Activated T-cell treated with anti-CD3 and anti-CD28 coated beads for 4 hours (primary cell): ENCODE data around the gene NUDT15.
"Not testable (repeated sequence)": the region's sequence is repeated elsewhere in the genome, so short reads cannot be mapped to it uniquely, and the experiment has no call there.

Experiments used
- DNase-seq: peaks from one replicate; pipeline ENCODE4 v3.0.0-alpha.2; 2020

The NUDT15 gene

GRCh38 chr13:48043789-48044503, 6.4 kb downstream of the NUDT15 start:
- DNase-seq: no peak

GRCh38 chr13:48050550-48050949, 13.0 kb downstream of the NUDT15 start:
- DNase-seq: no peak

GRCh38 chr13:48054601-48055000, 17.1 kb downstream of the NUDT15 start:
- DNase-seq: no peak

- DNase-seq: no peak
Observed at GRCh38 chr13:48055712-48056111, 18.2 kb downstream of the NUDT15 start.

GRCh38 chr13:48058536-48058935, 21.0 kb downstream of the NUDT15 start:
- not testable (repeated sequence) for DNase-seq

DNA sequence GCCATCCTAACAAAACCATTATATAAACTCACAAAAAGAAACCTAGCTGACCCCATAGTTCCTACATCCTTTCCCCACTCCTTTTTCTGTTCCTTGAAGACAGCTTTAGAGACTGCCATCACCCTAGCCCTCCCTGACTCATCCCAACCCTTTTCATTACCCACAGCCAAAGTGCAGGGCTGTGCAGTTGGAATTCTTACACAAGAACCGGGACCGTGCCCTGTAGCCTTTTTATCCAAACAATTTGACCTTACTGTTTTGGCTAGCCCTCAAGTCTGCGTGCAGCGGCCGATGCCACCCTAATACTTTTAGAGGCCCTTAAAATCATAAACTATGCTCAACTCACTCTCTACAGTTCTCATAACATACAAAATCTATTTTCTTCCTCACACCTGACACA, 22.4 kb downstream of the NUDT15 start:
- DNase-seq: not testable (repeated sequence)

DNA sequence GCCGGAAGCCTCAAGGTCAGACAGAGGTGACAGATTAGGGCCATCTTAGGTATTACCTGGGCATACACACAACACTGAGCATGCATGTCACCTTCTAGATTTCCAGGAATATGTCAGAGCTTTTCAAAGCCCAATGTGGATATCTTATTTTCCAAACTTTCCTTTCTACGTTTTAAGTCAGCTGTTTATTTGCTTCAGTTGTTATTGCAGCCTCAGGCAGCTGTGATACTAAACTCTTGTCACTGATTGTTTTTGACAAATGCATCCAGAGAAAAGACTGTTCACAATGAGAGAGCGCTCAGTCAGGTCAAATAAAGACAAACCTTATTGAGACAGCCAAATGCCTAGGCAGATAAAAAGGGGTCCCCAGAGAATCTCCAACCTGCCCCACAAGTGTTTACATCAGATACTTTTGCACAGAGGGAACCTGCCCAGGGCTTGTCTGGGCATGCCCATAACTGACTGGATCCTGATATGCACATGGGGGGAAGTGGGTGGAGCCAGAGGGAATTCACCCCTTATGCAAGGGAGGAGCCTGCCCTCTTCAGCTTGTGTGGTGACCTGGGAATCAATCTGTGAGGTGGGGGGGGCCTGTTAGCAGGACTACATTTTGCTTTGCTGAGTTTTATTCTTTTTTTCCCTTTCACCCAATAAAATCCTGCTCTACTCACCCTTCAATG, 28.9 kb downstream of the NUDT15 start:
- no peak for DNase-seq

DNA sequence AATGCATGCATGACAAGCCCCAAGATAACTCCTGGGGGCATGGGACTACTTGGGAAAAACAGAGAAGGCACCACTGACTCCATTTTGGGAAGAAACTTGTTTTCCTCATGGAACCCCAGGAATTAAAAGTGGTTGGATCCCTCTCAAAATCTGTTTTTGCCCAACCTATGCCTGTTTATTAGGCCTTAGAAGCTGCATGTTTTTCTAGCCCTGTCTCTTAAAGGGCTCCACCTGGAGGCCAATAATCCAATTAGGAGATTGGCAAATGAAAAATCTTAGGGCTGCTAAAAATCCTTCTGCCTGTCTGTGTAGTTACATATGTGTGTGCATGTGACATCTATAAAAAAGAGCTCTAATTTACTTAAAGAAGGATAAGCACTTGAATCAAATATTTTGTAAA, 30.5 kb downstream of the NUDT15 start:
- DNase-seq: no peak

DNA sequence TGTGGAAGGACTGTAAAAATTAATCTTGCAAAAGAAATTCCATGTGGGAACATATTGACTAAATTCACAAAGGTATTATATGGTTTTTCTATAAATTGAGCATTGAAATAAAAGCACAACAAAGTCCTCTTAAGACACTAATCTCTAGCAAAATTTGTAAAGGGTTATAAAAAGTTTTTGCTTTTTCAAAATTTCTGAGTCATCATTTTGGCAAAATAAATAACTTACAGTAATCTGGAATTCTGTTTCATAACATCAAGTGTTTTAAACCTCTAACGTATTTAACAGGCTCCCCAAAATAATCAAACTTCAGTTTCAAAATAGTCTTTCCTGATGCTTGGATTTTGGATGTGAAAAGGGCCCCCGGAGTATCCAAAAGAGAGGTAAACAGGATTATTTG, 31.4 kb downstream of the NUDT15 start:
- DNase-seq: no peak

- DNase-seq: no peak
Observed at GRCh38 chr13:48069573-48069972, 32.0 kb downstream of the NUDT15 start.

GRCh38 chr13:48070942-48071341, 33.4 kb downstream of the NUDT15 start:
- no peak for DNase-seq

DNA sequence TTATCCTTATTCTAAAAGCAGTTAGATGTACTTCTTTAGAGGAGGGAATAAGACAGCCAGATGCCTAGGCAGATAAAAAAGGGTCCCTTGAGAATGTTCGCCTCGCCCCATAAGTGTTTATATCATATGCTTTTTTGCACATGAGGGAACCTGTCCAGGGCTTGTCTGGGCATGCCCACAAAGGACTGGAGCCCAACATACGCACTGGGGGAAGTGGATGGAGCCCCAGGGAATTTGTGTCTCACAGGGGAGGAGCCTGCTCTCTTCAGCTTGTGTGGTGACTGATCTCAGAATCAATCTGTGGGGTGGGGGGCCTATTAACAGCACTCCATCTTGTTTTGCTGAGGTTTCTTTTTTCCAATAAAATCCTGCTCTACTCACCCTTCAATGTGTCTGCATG, 34.8 kb downstream of the NUDT15 start:
- no peak for DNase-seq

DNA sequence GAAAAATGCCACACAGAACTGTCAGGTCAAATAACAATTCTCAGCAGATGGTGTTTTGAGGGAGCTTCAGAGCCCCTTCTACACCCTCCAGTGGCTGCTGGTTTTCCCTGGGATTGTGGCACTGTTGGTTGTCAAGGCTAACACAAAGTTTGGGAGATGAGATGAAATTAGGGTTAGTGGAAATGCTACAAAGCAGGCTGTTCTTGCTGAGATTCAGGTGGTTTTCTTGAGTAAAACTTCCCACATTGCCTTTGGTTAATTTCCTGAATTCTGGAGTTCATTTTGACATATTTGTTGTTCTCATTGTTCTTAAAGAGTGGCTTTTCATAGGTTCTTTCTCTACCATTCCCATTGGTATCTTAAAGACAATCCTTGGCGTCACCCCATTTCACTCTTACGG, 35.3 kb downstream of the NUDT15 start:
- DNase-seq: no peak

DNA sequence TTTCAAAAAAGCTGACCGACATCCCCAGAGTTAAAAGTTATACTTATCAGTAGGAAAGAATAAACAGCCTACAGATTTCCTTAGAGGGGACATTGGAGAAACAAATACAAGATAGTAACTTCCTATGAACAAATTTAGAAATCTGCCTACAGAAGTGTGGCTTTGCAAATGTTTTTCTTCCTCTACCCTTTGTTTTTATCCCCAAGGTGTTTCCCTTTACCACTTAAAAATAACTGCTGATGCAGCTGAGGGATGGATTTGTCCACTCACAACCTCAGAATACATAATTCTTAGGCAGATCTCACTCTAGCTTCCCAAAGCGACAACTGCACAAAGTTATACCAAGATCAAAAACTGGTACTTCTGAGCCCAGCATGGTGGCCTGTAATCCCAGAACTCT, 36.5 kb downstream of the NUDT15 start:
- DNase-seq: no peak

- no peak for DNase-seq
Observed at GRCh38 chr13:48078251-48078656, 40.7 kb downstream of the NUDT15 start.

- no peak for DNase-seq
Observed at GRCh38 chr13:48081739-48082138, 44.2 kb downstream of the NUDT15 start.

- DNase-seq: no peak
Observed at GRCh38 chr13:48086272-48086671, 48.7 kb downstream of the NUDT15 start.

DNA sequence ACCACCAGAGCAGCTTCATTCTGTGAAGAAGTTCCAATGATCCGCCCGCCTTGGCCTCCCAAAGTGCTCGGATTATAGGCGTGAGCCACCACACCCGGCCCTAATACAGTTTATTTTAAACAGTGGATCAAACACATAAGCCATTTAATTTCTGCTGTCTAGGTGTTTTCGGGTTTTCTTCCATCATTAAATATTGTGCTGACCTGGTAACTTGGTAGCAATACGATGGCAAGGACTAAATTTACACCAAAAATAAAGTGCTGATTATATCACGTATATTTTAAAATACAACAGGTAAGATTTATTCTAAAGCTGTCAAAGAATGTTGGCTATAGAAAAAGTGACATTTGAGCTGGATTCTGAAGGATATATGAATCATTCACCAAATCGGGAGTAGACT, 56.1 kb downstream of the NUDT15 start:
- no peak for DNase-seq

GRCh38 chr13:48094404-48094780, 56.9 kb downstream of the NUDT15 start:
- DNase-seq: no peak

DNA sequence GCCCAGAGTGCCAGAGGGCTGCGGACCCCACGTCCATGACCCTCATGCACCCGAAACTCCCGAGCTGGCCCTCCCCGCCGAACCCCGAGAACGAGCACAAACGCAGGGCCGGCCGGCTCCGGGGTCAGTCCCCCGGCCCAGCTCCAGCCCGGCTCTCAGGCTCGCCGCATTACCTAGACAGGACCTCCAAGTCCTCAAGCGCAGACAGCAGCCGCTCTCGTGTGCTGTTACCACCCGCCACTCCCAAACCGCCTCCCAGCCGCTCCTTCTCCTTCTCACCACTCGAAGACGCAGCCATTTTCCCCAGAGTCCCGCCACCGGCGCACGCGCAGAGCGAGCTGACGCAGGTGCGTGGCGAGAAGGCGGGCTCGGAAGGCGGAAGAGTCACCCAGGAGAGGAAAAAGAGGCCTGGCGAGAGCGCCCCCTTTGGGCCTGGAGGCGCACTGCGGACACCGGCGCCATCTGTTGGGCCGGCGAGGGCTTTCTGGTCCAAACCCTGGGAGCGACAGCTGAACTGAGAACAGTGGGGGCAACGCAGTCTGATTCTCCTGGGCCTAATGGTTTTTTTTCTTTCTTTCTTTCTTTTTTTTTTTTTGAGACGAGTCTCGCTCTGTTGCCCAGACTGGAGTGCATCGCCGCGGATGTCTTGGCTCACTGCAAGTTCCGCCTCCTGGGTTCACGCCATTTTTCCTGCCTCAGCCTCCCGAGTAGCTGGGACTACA, 57.4 kb downstream of the NUDT15 start, which contains the start of gene MED4:
MED4 (minus strand) TSS at position 324 of the 722 bp plus-strand sequence; CDS start at position 298, 26 bp downstream.
- DNase-seq: peak; percentile 97

DNA sequence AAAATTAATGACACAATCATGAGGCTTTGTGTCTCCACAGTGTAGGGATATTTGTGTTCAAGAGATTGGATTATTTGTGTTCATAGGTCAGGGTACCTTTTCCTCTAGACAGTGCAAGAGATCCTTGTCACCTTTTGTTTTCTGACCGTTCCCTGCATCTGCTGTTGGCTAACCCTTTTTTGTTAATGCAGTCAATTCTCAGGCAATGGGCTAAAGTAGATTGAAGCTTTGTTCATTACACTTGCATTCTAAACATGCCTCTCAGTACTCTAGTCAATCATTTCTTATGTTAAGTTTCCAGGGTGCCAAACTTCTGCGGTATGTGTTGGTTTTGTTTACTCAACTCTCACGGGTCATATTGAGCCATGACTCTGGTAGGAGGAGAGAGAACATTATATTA, 59.1 kb downstream of the NUDT15 start:
- DNase-seq: no peak
